GM23338 (cell line): ENCODE results near the gene FAM89A. TPM values are rescaled to one million over a fixed set of nuclear protein-coding genes. Genes with fewer than 3 reads are reported as not detected.

Experiments used
- ATAC-seq: fragments of 200-7000 bp; cut with Tn5 transposase; 3 replicates; pipeline ENCODE4 v1.9.1; 2020
- DNase-seq: peaks from one replicate; pipeline ENCODE4 v3.0.0-alpha.2; 2015; ENCODE audit warnings: low spot score
- H2AFZ ChIP-seq: fragments of 200-600 bp; sonication (generic); 2 replicates; pipeline ENCODE4 v1.8.0; 2016; ENCODE audit warnings: antibody characterized with exemption, mild to moderate bottlenecking, moderate library complexity
- H3F3A ChIP-seq: fragments of 200-600 bp; sonication (generic); replicated peaks from 2 replicates; pipeline ENCODE4 v1.8.0; 2017; ENCODE audit warnings: antibody characterized with exemption, mixed run types, low read depth
- H3K27ac ChIP-seq: fragments of 200-600 bp; sonication (generic); 2 replicates; pipeline ENCODE4 v1.6.1; 2016; ENCODE audit warnings: low read depth
- H3K27me3 ChIP-seq: fragments of 200-600 bp; sonication (generic); 2 replicates; pipeline ENCODE4 v1.8.0; 2016; ENCODE audit warnings: mild to moderate bottlenecking, mixed run types, moderate library complexity; ENCODE audit not compliant: insufficient read depth
- H3K36me3 ChIP-seq: fragments of 200-600 bp; sonication (generic); 2 replicates; pipeline ENCODE4 v1.8.0; 2016; ENCODE audit warnings: mild to moderate bottlenecking; ENCODE audit not compliant: insufficient read depth
- H3K4me1 ChIP-seq: fragments of 200-600 bp; sonication (generic); 2 replicates; pipeline ENCODE4 v1.8.0; 2016; ENCODE audit warnings: mild to moderate bottlenecking, moderate library complexity; ENCODE audit not compliant: insufficient read depth
- H3K4me2 ChIP-seq: fragments of 200-600 bp; sonication (generic); 2 replicates; pipeline ENCODE4 v1.7.1; 2017; ENCODE audit warnings: mixed run types
- H3K4me3 ChIP-seq: fragments of 200-600 bp; sonication (generic); 2 replicates; pipeline ENCODE4 v1.6.1; 2016; ENCODE audit warnings: mixed run types
- H3K79me2 ChIP-seq: fragments of 200-600 bp; sonication (generic); replicated peaks from 2 replicates; pipeline ENCODE4 v1.8.0; 2017; ENCODE audit warnings: mild to moderate bottlenecking; ENCODE audit not compliant: insufficient read depth
- H3K9me2 ChIP-seq: fragments of 200-600 bp; sonication (generic); 2 replicates; pipeline ENCODE4 v1.8.0; 2017; ENCODE audit not compliant: insufficient read depth
- H4K20me1 ChIP-seq: fragments of 200-600 bp; sonication (generic); replicated peaks from 2 replicates; pipeline ENCODE4 v1.8.0; 2017; ENCODE audit warnings: mild to moderate bottlenecking; ENCODE audit not compliant: insufficient read depth
- H3K27ac Mint-ChIP-seq: 2 replicates; pipeline ENCODE4 v1.8.0; 2020; ENCODE audit warnings: inconsistent platforms, mild to moderate bottlenecking, moderate library complexity, mixed read lengths
- H3K27me3 Mint-ChIP-seq: 3 replicates; pipeline ENCODE4 v1.8.0; 2022; ENCODE audit warnings: low read depth, mild to moderate bottlenecking, moderate library complexity, mixed read lengths, inconsistent platforms; ENCODE audit not compliant: insufficient read depth, poor library complexity
- H3K36me3 Mint-ChIP-seq: 3 replicates; pipeline ENCODE4 v1.8.0; 2021; ENCODE audit warnings: low read depth, mild to moderate bottlenecking, inconsistent platforms, moderate library complexity, mixed read lengths
- H3K4me1 Mint-ChIP-seq: 3 replicates; pipeline ENCODE4 v1.8.0; 2020; ENCODE audit warnings: mild to moderate bottlenecking, inconsistent platforms, mixed read lengths
- H3K4me3 Mint-ChIP-seq: 3 replicates; pipeline ENCODE4 v1.8.0; 2021; ENCODE audit warnings: moderate library complexity, mild to moderate bottlenecking, inconsistent platforms, mixed read lengths
- H3K9me3 Mint-ChIP-seq: 3 replicates; pipeline ENCODE4 v1.8.0; 2020; ENCODE audit warnings: moderate library complexity, mild to moderate bottlenecking, inconsistent platforms, mixed read lengths
- CREB1 ChIP-seq: fragments of 250-450 bp; sonication (Bioruptor Pico); IDR thresholded peaks from 2 replicates; pipeline ENCODE4 v1.5.0; 2020; ENCODE audit warnings: low read depth, mild to moderate bottlenecking, moderate library complexity
- CTCF ChIP-seq, 2 experiments: fragments of 200-600 bp in 1 of 2; sonication (generic) in 1 of 2; conservative IDR thresholded peaks; 2 replicates each; pipeline versions ENCODE4 v1.5.1 to v1.6.1; 2016 to 2017; ENCODE audit warnings: antibody characterized with exemption in 2 of 2, low read depth in 2 of 2, mild to moderate bottlenecking in 2 of 2, moderate library complexity in 1 of 2
- ETS1 ChIP-seq: IDR thresholded peaks from 2 replicates; pipeline ENCODE4 v1.6.1; 2016; ENCODE audit warnings: antibody characterized with exemption
- EZH2 ChIP-seq: fragments of 200-600 bp; sonication (generic); IDR thresholded peaks from one replicate; pipeline ENCODE4 v1.8.0; 2017; ENCODE audit warnings: antibody characterized with exemption, mild to moderate bottlenecking, low read depth; ENCODE audit not compliant: unreplicated experiment
- EZH2phosphoT487 ChIP-seq: fragments of 200-600 bp; sonication (generic); IDR thresholded peaks from one replicate; pipeline ENCODE4 v1.8.1; 2018; ENCODE audit warnings: antibody characterized with exemption; ENCODE audit not compliant: unreplicated experiment
- JUNB ChIP-seq: IDR thresholded peaks from one replicate; pipeline ENCODE4 v1.6.1; 2016; ENCODE audit warnings: antibody characterized with exemption; ENCODE audit not compliant: unreplicated experiment
- NANOG ChIP-seq: IDR thresholded peaks from 2 replicates; pipeline ENCODE4 v1.6.1; 2016; ENCODE audit warnings: antibody characterized with exemption, borderline replicate concordance
- POLR2AphosphoS5 ChIP-seq: IDR thresholded peaks from 2 replicates; pipeline ENCODE4 v1.6.1; 2016; ENCODE audit warnings: antibody characterized with exemption, low read depth
- REST ChIP-seq: IDR thresholded peaks from one replicate; pipeline ENCODE4 v1.6.1; 2018; ENCODE audit warnings: antibody characterized with exemption; ENCODE audit not compliant: unreplicated experiment
- STAT1 ChIP-seq: IDR thresholded peaks from one replicate; pipeline ENCODE4 v1.6.1; 2016; ENCODE audit warnings: antibody characterized with exemption; ENCODE audit not compliant: unreplicated experiment
- ZNF114 ChIP-seq: fragments of 250-450 bp; sonication (Bioruptor Pico); IDR thresholded peaks from 2 replicates; pipeline ENCODE4 v1.5.0; 2020; ENCODE audit warnings: mild to moderate bottlenecking, moderate library complexity
- ZNF331 ChIP-seq: fragments of 250-450 bp; sonication (Bioruptor Pico); IDR thresholded peaks from 2 replicates; pipeline ENCODE4 v1.5.0; 2020; ENCODE audit warnings: low read depth, mild to moderate bottlenecking, moderate library complexity
- ZNF462 ChIP-seq: fragments of 250-450 bp; sonication (Bioruptor Pico); IDR thresholded peaks from 2 replicates; pipeline ENCODE4 v1.5.0; 2020; ENCODE audit warnings: mild to moderate bottlenecking, moderate library complexity
- polyA plus RNA-seq: library from polyadenylated mRNA; unstranded; fragments of >200 nt; fragmentation: Nextera tagmentation; extraction: Ambion mirVana; gene quantifications from 2 replicates; pipeline ENCODE4 v1.2.1, GENCODE V29; 2016
- total RNA-seq: library from RNA; depleted of rRNA; stranded (reverse); fragments of >200 nt; shearing (Covaris generic); gene quantifications from 2 replicates; pipeline ENCODE4 v1.2.3, GENCODE V29; 2014

Gene FAM89A
- total and polyA plus RNA-seq, 2 experiments from 2014 or later, result 3.2 to 3.8 TPM

GRCh38 chr1:231062500-231063270 is 22.6 kb upstream of the FAM89A start:
- Mint-ChIP-seq H3K36me3 (peaks cover 3% of the 10 kb centered on the region; the same call in 2 of the 3 replicates), H3K27me3 (peaks cover 3% of the 10 kb centered on the region), H3K4me1 (no peaks in the 10 kb centered on the region), H3K9me3 (peaks cover 4% of the 10 kb centered on the region; the same call in 1 of the 3 replicates), H3K4me3 (no peak overlapping the region), H3K27ac (no peak overlapping the region)
- H3F3A ChIP-seq, result no peaks in the 10 kb centered on the region
- H3K4me1 ChIP-seq, result no peaks in the 10 kb centered on the region
- H2AFZ ChIP-seq, result no peak overlapping the region
- no peak overlapping the region for H3K4me3 ChIP-seq
- DNase-seq (no peak), ATAC-seq (no peak)
- no peak for TF ChIP-seq STAT1
- TF ChIP-seq ZNF331 (CRISPR knock-in tag), result no peak
- no peak for TF ChIP-seq EZH2phosphoT487
- TF ChIP-seq ZNF462 (CRISPR knock-in tag), result no peak
- TF ChIP-seq CTCF (conservative IDR thresholded peaks at IDR 0.05; ENCODE audit: low read depth in 2 of 2), result no peak
- no peak for TF ChIP-seq ETS1
- TF ChIP-seq REST, result no peak
- TF ChIP-seq ZNF114 (CRISPR knock-in tag), result no peak
- TF ChIP-seq NANOG, result no peak
- no peak for TF ChIP-seq EZH2
- no peak for TF ChIP-seq CREB1
- TF ChIP-seq JUNB, result no peak
- no peak for TF ChIP-seq POLR2AphosphoS5
- no peaks in the 10 kb centered on the region for H3K79me2 ChIP-seq
- no peaks in the 10 kb centered on the region for H3K36me3 ChIP-seq
- H3K27me3 ChIP-seq, result no peaks in the 10 kb centered on the region
- H3K9me2 ChIP-seq, result no peaks in the 10 kb centered on the region
- no peak overlapping the region for H3K4me2 ChIP-seq
- H3K27ac ChIP-seq, result no peak overlapping the region
- no peaks in the 10 kb centered on the region; the same call in 1 of the 2 replicates for H4K20me1 ChIP-seq
